Activated CD4-positive, alpha-beta T cell treated with anti-CD3 and anti-CD28 coated beads, Interleukin-2, amount 50 U/mL, for 48 hours (primary cell): ENCODE measurements around the gene CRTC3.
"Not testable (repeated sequence)": the region's sequence is repeated elsewhere in the genome, so short reads cannot be mapped to it uniquely, and the experiment has no call there.

Experiments used
- DNase-seq, 2 experiments: peaks; one replicate each; pipeline ENCODE4 v3.0.0-alpha.2; 2020

CRTC3 gene

GRCh38 chr15:90683371-90683770 lies 153.6 kb downstream of the CRTC3 start:
- DNase-seq: no peak

GRCh38 chr15:90683876-90684275 lies 154.2 kb downstream of the CRTC3 start:
- no peak for DNase-seq

GRCh38 chr15:90684281-90684680 lies 154.6 kb downstream of the CRTC3 start:
- DNase-seq: no peak

GRCh38 chr15:90685591-90686434 lies 156.1 kb downstream of the CRTC3 start:
- no peak for DNase-seq

GRCh38 chr15:90686435-90687218 lies 156.9 kb downstream of the CRTC3 start:
- DNase-seq: no peak

- not testable (repeated sequence) for DNase-seq
These were observed 159.7 kb downstream of the CRTC3 start for GRCh38 chr15:90689326-90689961.

GRCh38 chr15:90690585-90690984 lies 160.9 kb downstream of the CRTC3 start:
- DNase-seq: no peak

- DNase-seq: no peak
These were observed 161.6 kb downstream of the CRTC3 start for GRCh38 chr15:90691369-90691768.

- DNase-seq: no peak
These were observed 162.5 kb downstream of the CRTC3 start for GRCh38 chr15:90691982-90692773.
